ENCODE data around the gene EVL.
"Not testable (repeated sequence)": the region's sequence is repeated elsewhere in the genome, so short reads cannot be mapped to it uniquely, and the experiment has no call there.

The EVL gene

DNA sequence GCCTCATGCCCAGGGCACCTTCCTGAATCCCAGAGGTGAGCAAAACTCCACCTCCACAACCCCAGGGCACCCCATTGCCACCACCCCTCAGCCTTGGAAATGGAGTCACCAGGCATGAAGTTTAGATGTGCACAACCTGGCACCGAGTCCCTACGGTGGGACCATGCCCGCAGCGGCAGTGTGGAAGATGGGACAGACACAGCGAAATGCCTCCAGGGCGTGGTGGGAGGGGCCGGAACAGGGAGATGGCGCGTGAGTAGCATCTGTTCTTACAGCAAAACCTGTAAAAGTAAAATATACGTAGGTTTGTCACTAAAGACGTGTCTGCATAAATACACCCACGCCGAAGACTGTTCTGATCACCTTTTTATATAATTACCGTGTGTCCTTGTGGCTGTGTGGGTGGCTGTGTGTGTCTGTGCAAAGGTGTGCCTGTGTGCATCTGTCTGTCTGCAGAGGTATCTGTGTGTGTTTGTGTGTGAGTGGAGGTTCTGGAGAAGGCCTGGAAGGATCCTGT lies 111.6 kb downstream of the EVL start:
- DNase-seq, result no peak

GRCh38 chr14:100178691-100179090 lies 113.5 kb downstream of the EVL start:
- DNase-seq, result no peak

DNA sequence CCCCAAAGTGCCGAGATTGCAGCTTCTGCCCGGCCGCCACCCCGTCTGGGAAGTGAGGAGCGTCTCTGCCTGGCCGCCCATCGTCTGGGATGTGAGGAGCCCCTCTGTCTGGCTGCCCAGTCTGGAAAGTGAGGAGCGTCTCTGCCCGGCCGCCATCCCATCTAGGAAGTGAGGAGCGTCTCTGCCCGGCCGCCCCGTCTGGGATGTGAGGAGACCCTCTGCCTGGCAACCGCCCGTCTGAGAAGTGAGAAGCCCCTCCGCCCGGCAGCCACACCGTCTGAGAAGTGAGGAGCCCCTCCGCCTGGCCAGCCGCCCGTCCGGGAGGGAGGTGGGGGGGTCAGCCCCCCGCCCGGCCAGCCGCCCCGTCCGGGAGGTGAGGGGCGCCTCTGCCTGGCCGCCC lies 115.4 kb downstream of the EVL start:
- not testable (repeated sequence) for DNase-seq

GRCh38 chr14:100181876-100182551 lies 116.8 kb downstream of the EVL start:
- DNase-seq, result not testable (repeated sequence)

DNA sequence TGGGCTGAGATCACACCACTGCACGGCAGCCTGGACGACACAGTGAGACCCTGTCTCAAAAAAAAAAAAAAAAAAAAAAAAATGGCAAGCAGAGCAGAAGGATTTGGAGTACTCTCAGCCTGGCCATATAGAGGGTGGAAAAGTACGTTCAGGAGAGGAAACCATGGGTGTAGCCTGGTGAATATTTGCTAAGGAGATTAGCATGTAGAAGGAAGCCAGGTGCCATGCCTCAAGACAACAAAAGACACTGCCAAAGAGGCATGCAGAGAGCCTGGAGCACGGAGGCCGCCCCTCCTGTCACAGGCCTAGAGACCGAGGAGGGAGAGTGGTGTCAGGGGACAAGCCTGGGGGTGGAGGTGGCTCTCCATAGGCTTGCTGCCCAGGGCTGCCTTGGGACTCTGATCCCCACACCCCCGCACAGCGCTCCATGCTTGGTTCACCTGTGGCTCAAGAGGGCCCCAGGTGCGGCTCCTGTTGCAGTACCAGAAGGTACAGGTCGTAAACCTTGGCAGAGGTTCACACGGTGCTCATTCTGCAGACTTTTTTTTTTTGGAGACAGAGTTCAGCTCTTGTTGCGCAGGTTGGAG lies 122.1 kb downstream of the EVL start:
- no peak for DNase-seq

GRCh38 chr14:100188392-100189030 lies 123.3 kb downstream of the EVL start:
- DNase-seq, result no peak

DNA sequence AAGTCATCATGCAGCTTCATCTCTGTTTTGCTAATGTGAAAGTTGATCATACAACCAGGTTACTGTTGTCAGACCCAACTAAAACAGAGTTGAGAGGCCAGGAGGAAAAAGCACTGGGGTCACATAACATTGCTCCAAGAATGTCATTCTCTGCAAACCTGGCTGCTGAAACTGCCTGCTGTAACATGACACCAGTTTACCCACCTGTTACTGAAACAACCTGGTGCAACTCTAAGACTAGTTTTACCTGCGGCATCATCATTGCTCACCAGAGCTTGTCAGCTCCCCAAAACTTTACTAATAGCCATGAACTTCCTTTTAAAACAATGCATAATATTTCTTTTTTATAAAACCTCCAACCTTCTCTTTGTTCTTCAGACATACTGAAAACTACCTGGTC lies 124.9 kb downstream of the EVL start:
- DNase-seq, result no peak

- DNase-seq, result no peak
These were observed 126.5 kb downstream of the EVL start for GRCh38 chr14:100191584-100192249.

- no peak for DNase-seq
These were observed 127.0 kb downstream of the EVL start for GRCh38 chr14:100192250-100192671.

- DNase-seq, result peak; percentile 100
These were observed 127.6 kb downstream of the EVL start for GRCh38 chr14:100192672-100193416.

Measured in activated naive CD4-positive, alpha-beta T cell treated with anti-CD3 and anti-CD28 coated beads, Interleukin-2, amount 50 U/mL, for 16 hours (primary cell).